Measurements from ENCODE around the gene TINCR. TPM values are rescaled to one million over a fixed set of nuclear protein-coding genes. Genes with fewer than 3 reads are reported as not detected.

Gene TINCR
- 0.17 and 0.18 TPM in 2 replicates for total RNA-seq (2021)
- long read RNA-seq, result 0 reads

DNA sequence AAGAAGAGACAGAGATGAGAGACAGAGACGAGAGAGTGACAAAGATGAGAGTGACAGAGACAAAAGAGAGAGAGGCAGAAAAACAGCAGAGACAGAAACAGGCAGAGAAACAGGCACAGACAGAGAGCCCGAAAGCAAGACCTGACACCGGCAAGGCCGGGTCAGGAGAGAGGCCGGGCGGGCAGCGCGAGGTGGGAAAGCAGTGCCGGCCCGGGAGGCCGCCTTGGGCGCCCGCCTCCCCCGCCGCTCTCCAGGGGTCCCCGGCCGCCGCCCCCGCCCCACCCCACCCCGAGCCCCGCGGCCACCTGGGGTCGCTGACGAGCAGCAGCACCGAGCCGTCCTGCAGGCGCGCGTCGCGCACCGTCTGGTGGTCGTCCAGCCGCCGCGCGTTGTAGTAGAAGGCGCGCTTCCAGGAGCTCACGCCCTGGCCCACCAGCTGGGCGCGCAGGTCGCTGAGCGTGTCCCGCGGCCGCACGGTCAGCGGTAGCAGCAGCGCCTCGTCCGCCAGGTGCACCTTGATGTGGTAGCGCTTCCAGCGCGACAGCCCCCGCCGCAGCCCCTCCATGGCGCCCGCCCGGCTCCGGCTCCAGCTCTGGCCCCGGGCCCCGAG is at the start of gene TINCR:
Gene TINCR (minus strand): TSS at position 594 of the 610 bp plus-strand sequence.
- Histone ChIP-seq H3K56ac (ENCODE audit: insufficient read length, low read depth, low read length) (no peak within 1 kb of the TSS), H3K79me2 (ENCODE audit: insufficient read depth, low read length) (no peaks in the 10 kb centered on the region), H3K23me2 (ENCODE audit: insufficient read length, low read depth, low read length, poor library complexity, severe bottlenecking) (no peaks in the 10 kb centered on the region), H3K4me1 (ENCODE audit: insufficient read depth, low read length) (no peaks in the 10 kb centered on the region; the same call in 1 of the 2 replicates), H2BK12ac (ENCODE audit: insufficient read length, low read depth, low read length) (no peak within 1 kb of the TSS), H2BK5ac (ENCODE audit: insufficient read length, low read length) (no peak within 1 kb of the TSS), H4K5ac (ENCODE audit: insufficient read length, low read depth, low read length) (no peak within 1 kb of the TSS), H3K4ac (ENCODE audit: low read depth, low read length) (no peak within 1 kb of the TSS), H3K4me2 (ENCODE audit: insufficient read depth, insufficient read length, low read length) (peak within 1 kb of the TSS; percentile 32), H2BK15ac (ENCODE audit: low read depth, low read length) (no peak within 1 kb of the TSS), H4K91ac (ENCODE audit: insufficient read length, low read depth, low read length) (no peak within 1 kb of the TSS), H2AFZ (ENCODE audit: low read length) (no peak within 1 kb of the TSS), H4K8ac (replicated peaks; ENCODE audit: insufficient read length, low read depth, low read length) (no peak within 1 kb of the TSS), H3K23ac (ENCODE audit: insufficient read length, low read depth, low read length) (no peak within 1 kb of the TSS), H3T11ph (ENCODE audit: low read length) (no peak within 1 kb of the TSS), H3K18ac (ENCODE audit: insufficient read length, low read depth, low read length) (peak within 1 kb of the TSS; percentile 42), H3K79me1 (ENCODE audit: insufficient read depth, low read depth, low read length, poor library complexity, severe bottlenecking) (no peaks in the 10 kb centered on the region), H3K14ac (ENCODE audit: insufficient read depth, low read length) (no peak within 1 kb of the TSS; the same call in 1 of the 2 replicates), H3K27me3 (ENCODE audit: insufficient read depth, low read length) (peaks cover 15% of the 10 kb centered on the region; the same call in 1 of the 2 replicates), H3K9me3 (ENCODE audit: control insufficient read depth, low read depth, low read length) (no peaks in the 10 kb centered on the region), H2AK5ac (ENCODE audit: insufficient read length, low read length) (no peak within 1 kb of the TSS), H2BK20ac (ENCODE audit: low read depth, low read length, poor library complexity, severe bottlenecking) (no peak within 1 kb of the TSS), H2BK120ac (ENCODE audit: low read depth, low read length, poor library complexity, severe bottlenecking) (no peak within 1 kb of the TSS), H3K9ac (ENCODE audit: extremely low read depth, insufficient read length, low read length) (no peak within 1 kb of the TSS), H4K20me1 (ENCODE audit: control insufficient read depth, insufficient read depth, insufficient read length) (no peaks in the 10 kb centered on the region), H3K27ac (ENCODE audit: insufficient read length, low read depth, low read length) (no peak within 1 kb of the TSS)
- peak within 1 kb of the TSS; percentile 49 to 75 for H3K4me3 Mint-ChIP-seq
- DNase-seq, result peak; percentile 71
- peaks cover 40% of the 10 kb centered on the region for H3K27me3 Mint-ChIP-seq (ENCODE audit: low read depth)
- H3K27ac Mint-ChIP-seq, result no peak within 1 kb of the TSS
- no peaks in the 10 kb centered on the region for H3K36me3 Mint-ChIP-seq (ENCODE audit: insufficient read depth in 1 of 3, low read depth in 3 of 3)
- H3K9me3 Mint-ChIP-seq, result peaks cover 3 to 5% of the 10 kb centered on the region in 2 experiments; a peak in 3 of 5 replicates
- no peaks in the 10 kb centered on the region for H3K4me1 Mint-ChIP-seq
- TF ChIP-seq, protein P1, sequence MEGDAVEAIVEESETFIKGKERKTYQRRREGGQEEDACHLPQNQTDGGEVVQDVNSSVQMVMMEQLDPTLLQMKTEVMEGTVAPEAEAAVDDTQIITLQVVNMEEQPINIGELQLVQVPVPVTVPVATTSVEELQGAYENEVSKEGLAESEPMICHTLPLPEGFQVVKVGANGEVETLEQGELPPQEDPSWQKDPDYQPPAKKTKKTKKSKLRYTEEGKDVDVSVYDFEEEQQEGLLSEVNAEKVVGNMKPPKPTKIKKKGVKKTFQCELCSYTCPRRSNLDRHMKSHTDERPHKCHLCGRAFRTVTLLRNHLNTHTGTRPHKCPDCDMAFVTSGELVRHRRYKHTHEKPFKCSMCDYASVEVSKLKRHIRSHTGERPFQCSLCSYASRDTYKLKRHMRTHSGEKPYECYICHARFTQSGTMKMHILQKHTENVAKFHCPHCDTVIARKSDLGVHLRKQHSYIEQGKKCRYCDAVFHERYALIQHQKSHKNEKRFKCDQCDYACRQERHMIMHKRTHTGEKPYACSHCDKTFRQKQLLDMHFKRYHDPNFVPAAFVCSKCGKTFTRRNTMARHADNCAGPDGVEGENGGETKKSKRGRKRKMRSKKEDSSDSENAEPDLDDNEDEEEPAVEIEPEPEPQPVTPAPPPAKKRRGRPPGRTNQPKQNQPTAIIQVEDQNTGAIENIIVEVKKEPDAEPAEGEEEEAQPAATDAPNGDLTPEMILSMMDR (conservative IDR thresholded peaks at IDR 0.05), result peak; percentile 60
- WGBS (ENCODE audit: extremely low coverage, insufficient read length, low lambda C conversion rate), result no CpG with 5 or more reads among the region's 63 CpGs
